Ascending aorta (tissue), 2 donors: ENCODE measurements around the gene CFAP298. TPM values are rescaled to one million over a fixed set of nuclear protein-coding genes. Genes with fewer than 3 reads are reported as not detected.
"Not testable (repeated sequence)": the region's sequence is repeated elsewhere in the genome, so short reads cannot be mapped to it uniquely, and the experiment has no call there.

ENCODE experiments used
- DNase-seq, 2 donors: peaks; one replicate each; pipeline ENCODE4 v3.0.0-alpha.2; 2019; ENCODE audit warnings: low spot score in 2 of 2
- H3K27ac ChIP-seq, 2 donors: fragments of 200-600 bp; sonication (generic); one replicate each; pipeline ENCODE4 v1.5.1; 2016 to 2017; ENCODE audit warnings: mild to moderate bottlenecking in 1 of 2
- H3K27me3 ChIP-seq: fragments of 200-600 bp; sonication (generic); one replicate; pipeline ENCODE4 v1.5.1; 2017
- H3K36me3 ChIP-seq, 2 donors: fragments of 200-600 bp; sonication (generic); one replicate each; pipeline ENCODE4 v1.5.1; 2016
- H3K4me1 ChIP-seq, 2 donors: fragments of 200-600 bp; sonication (generic); one replicate each; pipeline ENCODE4 v1.5.1; 2016 to 2017; ENCODE audit warnings: mild to moderate bottlenecking in 1 of 2
- H3K4me3 ChIP-seq, 2 donors: fragments of 200-600 bp; sonication (generic); one replicate each; pipeline ENCODE4 v1.5.1; 2016 to 2017; ENCODE audit warnings: mild to moderate bottlenecking in 1 of 2
- H3K9me3 ChIP-seq, 2 donors: fragments of 200-600 bp; sonication (generic); one replicate each; pipeline ENCODE4 v1.5.1; 2016
- CTCF ChIP-seq, 3 experiments: fragments of 200-600 bp in 2 of 3; fragments of 450-650 bp in 1 of 3; sonication (generic) in 2 of 3; IDR thresholded peaks; one replicate each; pipeline ENCODE4 v1.5.1; 2016 to 2019; ENCODE audit warnings: antibody characterized with exemption in 3 of 3, mild to moderate bottlenecking in 1 of 3, moderate library complexity in 1 of 3
- intact Hi-C: fragments of 100-400 bp; cut with DNase I; formaldehyde crosslinking; loops from one replicate; pipeline ENCODE4 v1.15.1; 2023
- total RNA-seq: library from RNA; depleted of rRNA; stranded (reverse); fragments of >200 nt; gene quantifications from one replicate; pipeline ENCODE4 v1.1.0, GENCODE V29; 2016

CFAP298 gene
- total RNA-seq, 1 donor from 2014 or later, result 18.3 TPM

GRCh38 chr21:32612999-32613337, 791 bp upstream of the CFAP298 start:
- H3K27me3 ChIP-seq, result no peaks in the 10 kb centered on the region
- H3K36me3 ChIP-seq, result peaks cover 8 to 9% of the 10 kb centered on the region in 2 donors
- H3K27ac ChIP-seq, result peak overlapping the region; percentile 83 to 86
- no peaks in the 10 kb centered on the region for H3K9me3 ChIP-seq
- H3K4me1 ChIP-seq, result peaks cover 0 to 11% of the 10 kb centered on the region in 2 donors
- intact Hi-C loops, result loop anchor here (1.0 to 5.0 kb wide), 7 partner anchors 114 to 951 kb away; partner anchors contain the start of genes IFNAR1, MIS18A, PAXBP1 and SCAF4
- DNase-seq, result no peak
- H3K4me3 ChIP-seq, result peak overlapping the region; percentile 73 to 83
- no peak for TF ChIP-seq CTCF (IDR thresholded peaks at IDR 0.05)

DNA sequence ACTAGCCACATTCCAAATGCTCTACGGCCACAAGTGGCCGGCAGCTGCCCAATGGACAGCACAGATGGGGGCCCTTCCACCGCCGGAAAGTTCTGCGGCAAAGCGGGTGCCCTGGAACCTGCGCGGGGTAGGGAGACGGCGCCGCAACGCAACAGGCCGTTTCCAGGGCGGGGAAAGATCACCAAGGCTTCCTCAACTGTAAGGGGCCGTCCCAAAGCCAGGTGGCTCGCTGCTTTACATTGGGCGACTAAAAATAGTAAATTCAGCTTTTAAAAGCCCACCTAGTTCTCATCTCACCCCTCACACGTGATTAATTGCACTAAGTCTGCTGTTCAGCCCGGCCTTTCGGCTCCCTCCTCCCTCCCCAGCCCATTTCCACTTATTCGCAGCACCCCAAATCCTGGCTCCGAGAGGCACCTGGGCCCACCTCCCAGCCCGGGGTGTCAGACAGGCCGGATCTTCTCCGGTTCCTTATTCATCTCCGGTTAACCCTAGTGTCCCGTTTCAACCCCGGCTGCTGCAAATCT, 643 bp downstream of the CFAP298 start:
- peak overlapping the region; percentile 73 to 83 for H3K4me3 ChIP-seq
- H3K36me3 ChIP-seq, result peaks cover 14 to 22% of the 10 kb centered on the region in 2 donors
- peak in 1 of 2 donors; percentile 65 for DNase-seq
- H3K27ac ChIP-seq, result peak overlapping the region; percentile 83 to 86
- peaks cover 0 to 11% of the 10 kb centered on the region in 2 donors for H3K4me1 ChIP-seq
- H3K9me3 ChIP-seq, result no peaks in the 10 kb centered on the region
- TF ChIP-seq CTCF (IDR thresholded peaks at IDR 0.05), result no peak
- no peaks in the 10 kb centered on the region for H3K27me3 ChIP-seq
- intact Hi-C loops, result loop anchor here (5.0 kb wide), 5 partner anchors 116 to 949 kb away; partner anchors contain the start of genes IFNAR1, SCAF4, SYNJ1 and URB1

- Histone ChIP-seq H3K4me1 (peaks cover 0 to 11% of the 10 kb centered on the region in 2 donors), H3K36me3 (peaks cover 20 to 28% of the 10 kb centered on the region in 2 donors), H3K27ac (peak overlapping the region in 1 of 2 donors; percentile 83), H3K4me3 (peak overlapping the region in 1 of 2 donors; percentile 83)
- not testable (repeated sequence) for DNase-seq, H3K27me3 ChIP-seq, H3K9me3 ChIP-seq
- intact Hi-C loops, result loop anchor here (5.0 kb wide), 5 partner anchors 116 to 949 kb away; partner anchors contain the start of genes IFNAR1, SCAF4, SYNJ1 and URB1
Measured at GRCh38 chr21:32610940-32611339, 1.2 kb downstream of the CFAP298 start.

DNA sequence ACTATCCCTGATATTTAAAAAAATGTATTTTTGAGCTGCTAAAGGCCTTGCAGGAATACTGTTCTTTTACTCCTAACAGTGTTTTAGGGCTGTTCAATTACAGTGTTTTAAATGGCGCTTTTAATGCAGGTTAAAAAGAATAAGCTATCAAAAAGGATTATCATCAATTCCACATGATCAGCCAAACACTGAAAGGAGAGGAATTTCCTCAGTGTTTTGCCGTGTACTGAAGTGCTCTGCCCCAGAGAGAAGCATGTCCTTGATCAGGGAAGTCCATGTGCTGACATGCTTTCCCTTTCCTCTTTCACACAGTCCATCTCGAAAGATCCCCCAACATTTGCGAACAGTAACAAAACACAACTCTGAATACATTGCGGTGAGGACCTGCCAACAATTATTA, 3.3 kb downstream of the CFAP298 start:
- no peaks in the 10 kb centered on the region for H3K9me3 ChIP-seq
- no peaks in the 10 kb centered on the region for H3K27me3 ChIP-seq
- H3K4me1 ChIP-seq, result peaks cover 0 to 11% of the 10 kb centered on the region in 2 donors
- H3K4me3 ChIP-seq, result no peak overlapping the region
- no peak for DNase-seq
- no peak for TF ChIP-seq CTCF (IDR thresholded peaks at IDR 0.05)
- no peak overlapping the region for H3K27ac ChIP-seq
- H3K36me3 ChIP-seq, result peaks cover 41 to 49% of the 10 kb centered on the region in 2 donors
- intact Hi-C loops, result no loop called here

DNA sequence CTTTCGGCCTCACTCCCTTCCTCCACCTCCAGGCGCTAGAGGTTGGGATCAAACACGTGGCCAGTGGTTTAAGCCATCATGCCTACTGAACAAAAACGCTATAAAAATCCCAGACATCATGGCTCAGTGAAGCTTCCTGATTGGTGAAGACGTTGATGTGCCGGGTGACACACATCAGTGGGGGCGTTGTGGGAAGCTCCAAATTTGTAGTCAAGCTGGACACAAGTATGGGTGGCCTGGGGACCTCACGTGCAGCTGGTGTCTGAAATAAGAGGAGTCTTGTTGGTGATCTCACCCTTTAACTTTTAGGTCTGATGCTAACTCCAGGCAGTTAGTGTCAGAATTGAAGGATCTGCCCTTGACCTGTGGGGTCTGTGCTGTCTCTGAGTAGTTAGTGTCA, 6.7 kb downstream of the CFAP298 start:
- H3K4me1 ChIP-seq, result peaks cover 0 to 1% of the 10 kb centered on the region in 2 donors
- intact Hi-C loops, result no loop called here
- no peaks in the 10 kb centered on the region for H3K9me3 ChIP-seq
- H3K4me3 ChIP-seq, result no peak overlapping the region
- H3K27ac ChIP-seq, result no peak overlapping the region
- no peak for TF ChIP-seq CTCF (IDR thresholded peaks at IDR 0.05)
- peaks cover 62 to 74% of the 10 kb centered on the region in 2 donors for H3K36me3 ChIP-seq
- DNase-seq, result no peak
- H3K27me3 ChIP-seq, result no peaks in the 10 kb centered on the region

GRCh38 chr21:32604464-32604863, 7.7 kb downstream of the CFAP298 start:
- intact Hi-C loops, result loop anchor here (5.0 kb wide), 1 partner anchor 737 kb away; no protein-coding TSS in a partner anchor
- H3K4me3 ChIP-seq, result no peak overlapping the region
- peaks cover 65 to 70% of the 10 kb centered on the region in 2 donors for H3K36me3 ChIP-seq
- no peaks in the 10 kb centered on the region for H3K27me3 ChIP-seq
- H3K4me1 ChIP-seq, result no peaks in the 10 kb centered on the region
- no peak for DNase-seq
- H3K27ac ChIP-seq, result no peak overlapping the region
- H3K9me3 ChIP-seq, result no peaks in the 10 kb centered on the region
- no peak for TF ChIP-seq CTCF (IDR thresholded peaks at IDR 0.05)
